Liver (tissue), 9 donors: ENCODE measurements around the gene SBK1. TPM values are rescaled to one million over a fixed set of nuclear protein-coding genes. Genes with fewer than 3 reads are reported as not detected.

Source experiments
- DNase-seq: peaks from one replicate; pipeline ENCODE4 v3.0.0-alpha.2; 2017; ENCODE audit warnings: low spot score
- H3K27ac ChIP-seq, 2 donors: one replicate each; pipeline ENCODE4 v1.7.0; 2013; ENCODE audit warnings: inconsistent platforms in 2 of 2, low read length in 2 of 2, control low read depth in 1 of 2, low read depth in 1 of 2, mild to moderate bottlenecking in 1 of 2
- H3K27me3 ChIP-seq, 4 donors: one replicate each; pipeline versions ENCODE4 v1.6.1 to v1.7.0; 2013; ENCODE audit warnings: low read length in 3 of 4, inconsistent platforms in 1 of 4, mild to moderate bottlenecking in 1 of 4, moderate library complexity in 1 of 4; ENCODE audit not compliant: control insufficient read depth in 4 of 4, insufficient read depth in 4 of 4
- H3K36me3 ChIP-seq, 4 donors: one replicate each; pipeline versions ENCODE4 v1.6.1 to v1.7.0; 2013; ENCODE audit warnings: low read length in 3 of 4, mild to moderate bottlenecking in 3 of 4, low read depth in 1 of 4, moderate library complexity in 1 of 4; ENCODE audit not compliant: control insufficient read depth in 4 of 4, insufficient read depth in 3 of 4
- H3K4me1 ChIP-seq, 4 donors: one replicate each; pipeline versions ENCODE4 v1.6.1 to v1.7.0; 2013; ENCODE audit warnings: low read length in 3 of 4, mild to moderate bottlenecking in 3 of 4, moderate library complexity in 1 of 4; ENCODE audit not compliant: control insufficient read depth in 4 of 4, insufficient read depth in 4 of 4
- H3K4me3 ChIP-seq, 3 donors: one replicate each; pipeline versions ENCODE4 v1.6.1 to v1.7.0; 2013; ENCODE audit warnings: low read length in 3 of 3, control low read depth in 1 of 3, low read depth in 1 of 3, mild to moderate bottlenecking in 1 of 3
- H3K9ac ChIP-seq, 2 donors: one replicate each; pipeline ENCODE4 v1.7.0; 2013; ENCODE audit warnings: low read length in 2 of 2, mild to moderate bottlenecking in 2 of 2, moderate library complexity in 2 of 2, control low read depth in 1 of 2, low read depth in 1 of 2
- H3K9me3 ChIP-seq, 4 donors: one replicate each; pipeline versions ENCODE4 v1.6.1 to v1.7.0; 2013; ENCODE audit warnings: low read length in 3 of 4; ENCODE audit not compliant: control insufficient read depth in 4 of 4
- ATF3 ChIP-seq: IDR thresholded peaks from 2 replicates; pipeline ENCODE4 v1.6.1; 2016; ENCODE audit warnings: antibody characterized with exemption
- CTCF ChIP-seq: fragments of 150-350 bp; IDR thresholded peaks from 2 replicates; pipeline ENCODE4 v1.5.1; 2017; ENCODE audit warnings: improper control_type of control experiment, low read depth, low read length; ENCODE audit not compliant: missing input control
- FOXA1 ChIP-seq: IDR thresholded peaks from 2 replicates; pipeline ENCODE4 v1.6.1; 2016; ENCODE audit warnings: antibody characterized with exemption
- FOXA2 ChIP-seq: IDR thresholded peaks from 2 replicates; pipeline ENCODE4 v1.6.1; 2016; ENCODE audit warnings: antibody characterized with exemption
- GABPA ChIP-seq, 2 donors: IDR thresholded peaks in 1 of 2; conservative IDR thresholded peaks in 1 of 2; 2 replicates each; pipeline ENCODE4 v1.6.1; 2016; ENCODE audit warnings: antibody characterized with exemption in 2 of 2, mild to moderate bottlenecking in 1 of 2, moderate library complexity in 1 of 2
- HNF4G ChIP-seq: IDR thresholded peaks from 2 replicates; pipeline ENCODE4 v1.6.1; 2016; ENCODE audit warnings: antibody characterized with exemption
- MAX ChIP-seq: IDR thresholded peaks from 2 replicates; pipeline ENCODE4 v1.6.1; 2016; ENCODE audit warnings: antibody characterized with exemption
- NR2F2 ChIP-seq: IDR thresholded peaks from 2 replicates; pipeline ENCODE4 v1.6.1; 2016; ENCODE audit warnings: antibody characterized with exemption
- RAD21 ChIP-seq, 2 donors: IDR thresholded peaks; 2 replicates each; pipeline ENCODE4 v1.6.1; 2016; ENCODE audit warnings: antibody characterized with exemption in 2 of 2, mild to moderate bottlenecking in 2 of 2
- REST ChIP-seq: IDR thresholded peaks from 2 replicates; pipeline ENCODE4 v1.6.1; 2016; ENCODE audit warnings: antibody characterized with exemption, mild to moderate bottlenecking
- RXRA ChIP-seq, 2 donors: IDR thresholded peaks; 2 replicates each; pipeline ENCODE4 v1.6.1; 2017 to 2018; ENCODE audit warnings: antibody characterized with exemption in 2 of 2, mild to moderate bottlenecking in 1 of 2
- TAF1 ChIP-seq: conservative IDR thresholded peaks from 2 replicates; pipeline ENCODE4 v1.6.1; 2016; ENCODE audit warnings: antibody characterized with exemption, mild to moderate bottlenecking
- WGBS: extraction: QIAGEN DNeasy Blood & Tissue Kit; methylation state at CpG from one replicate; pipeline ENCODE4 v1.1.7; 2013; 5-methylcytosine and 5-hydroxymethylcytosine counted together
- polyA plus RNA-seq, 2 donors: library from polyadenylated mRNA; stranded (reverse) in 1 of 2; unstranded in 1 of 2; fragments of 200-250 nt in 1 of 2; fragments of >200 nt in 1 of 2; fragmentation: Nextera tagmentation in 1 of 2; extraction: Ambion mirVana in 1 of 2; gene quantifications; one replicate each; pipeline versions ENCODE4 v1.2.1 to v1.2.3, GENCODE V29; 2013 to 2015
- total RNA-seq, 2 donors: library from RNA; depleted of rRNA; stranded (reverse); fragments of >200 nt; gene quantifications; one replicate each; pipeline ENCODE4 v1.2.3, GENCODE V29; 2014
- TF ChIP-seq, protein P1 (sequence below): IDR thresholded peaks from 2 replicates; pipeline ENCODE4 v1.6.1; 2016; ENCODE audit warnings: antibody characterized with exemption
- donor health status: healthy.
- donor health status: healthy.
- donor health status: healthy.
- donor health status: healthy.
- donor health status: healthy.

SBK1 gene
- total and polyA plus RNA-seq, 4 donors: 0.05 to 0.08 (median 0.07) TPM; not detected in 1

DNA sequence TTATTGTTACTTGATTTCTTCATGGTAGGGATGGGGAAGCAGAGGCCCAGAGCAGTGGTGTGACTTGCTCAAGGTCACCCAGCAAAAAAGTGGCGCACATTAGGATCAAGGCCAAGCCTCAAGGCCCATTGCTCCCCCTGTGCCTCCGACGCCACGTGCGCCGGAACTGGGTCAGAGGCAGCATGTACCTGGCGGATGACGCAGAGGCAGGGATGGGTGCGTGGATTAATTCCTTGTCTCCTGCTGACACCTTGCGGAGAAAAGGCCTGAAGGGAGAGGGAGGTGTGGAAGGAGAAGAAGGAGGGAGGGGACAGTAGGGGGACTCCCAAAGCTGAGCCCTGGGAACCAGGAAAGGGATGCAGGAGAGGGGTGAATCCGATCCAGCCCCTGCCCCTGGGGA, 18.5 kb downstream of the SBK1 start (continued):
- TF ChIP-seq CTCF (no peak), MAX (no peak), TAF1 (no peak), FOXA2 (no peak)

- Histone ChIP-seq H3K27ac (no peak overlapping the region), H3K27me3 (no peaks in the 10 kb centered on the region), H3K36me3 (no peaks in the 10 kb centered on the region), H3K9ac (no peak overlapping the region), H3K9me3 (no peaks in the 10 kb centered on the region), H3K4me3 (no peak overlapping the region), H3K4me1 (peaks cover 0 to 4% (median 1%) of the 10 kb centered on the region in 4 donors)
- TF ChIP-seq REST (no peak), MAX (no peak), RAD21 (IDR thresholded peaks at IDR 0.05) (no peak)
- WGBS: 96% methylated on average over 4 of the region's 4 CpGs
- DNase-seq: no peak
These were observed 19.1 kb downstream of the SBK1 start for GRCh38 chr16:28311413-28311812.

DNA sequence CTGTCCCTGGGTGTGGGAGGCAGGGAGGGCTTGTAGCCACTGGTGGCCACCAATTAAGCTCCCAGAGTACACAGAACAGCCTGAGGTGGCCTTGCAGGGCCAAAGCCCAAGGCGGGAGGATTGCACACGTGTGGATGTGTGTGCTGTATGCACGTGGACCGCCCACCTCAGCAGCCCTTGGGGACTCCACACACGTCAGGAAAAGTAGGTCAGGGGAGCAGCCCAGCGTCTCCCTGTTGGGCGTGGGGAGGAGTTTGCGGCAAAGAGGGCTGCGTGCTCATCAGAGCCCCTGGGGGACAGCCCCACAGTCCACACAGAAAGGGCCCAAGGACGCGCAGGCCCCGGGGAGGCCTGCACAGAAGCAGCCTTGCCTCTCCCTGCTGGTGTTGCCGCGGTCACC, 19.6 kb downstream of the SBK1 start:
- no peak overlapping the region for H3K9ac ChIP-seq
- WGBS: 91% methylated on average over 14 of the region's 14 CpGs
- no peak overlapping the region for H3K4me3 ChIP-seq
- DNase-seq: no peak
- no peak for TF ChIP-seq CTCF
- no peak for TF ChIP-seq RXRA (IDR thresholded peaks at IDR 0.05)
- TF ChIP-seq NR2F2: no peak
- TF ChIP-seq, protein P1, sequence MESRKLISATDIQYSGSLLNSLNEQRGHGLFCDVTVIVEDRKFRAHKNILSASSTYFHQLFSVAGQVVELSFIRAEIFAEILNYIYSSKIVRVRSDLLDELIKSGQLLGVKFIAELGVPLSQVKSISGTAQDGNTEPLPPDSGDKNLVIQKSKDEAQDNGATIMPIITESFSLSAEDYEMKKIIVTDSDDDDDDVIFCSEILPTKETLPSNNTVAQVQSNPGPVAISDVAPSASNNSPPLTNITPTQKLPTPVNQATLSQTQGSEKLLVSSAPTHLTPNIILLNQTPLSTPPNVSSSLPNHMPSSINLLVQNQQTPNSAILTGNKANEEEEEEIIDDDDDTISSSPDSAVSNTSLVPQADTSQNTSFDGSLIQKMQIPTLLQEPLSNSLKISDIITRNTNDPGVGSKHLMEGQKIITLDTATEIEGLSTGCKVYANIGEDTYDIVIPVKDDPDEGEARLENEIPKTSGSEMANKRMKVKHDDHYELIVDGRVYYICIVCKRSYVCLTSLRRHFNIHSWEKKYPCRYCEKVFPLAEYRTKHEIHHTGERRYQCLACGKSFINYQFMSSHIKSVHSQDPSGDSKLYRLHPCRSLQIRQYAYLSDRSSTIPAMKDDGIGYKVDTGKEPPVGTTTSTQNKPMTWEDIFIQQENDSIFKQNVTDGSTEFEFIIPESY: no peak
- TF ChIP-seq REST: no peak
- no peak for TF ChIP-seq RAD21 (IDR thresholded peaks at IDR 0.05)
- no peak for TF ChIP-seq FOXA1
- TF ChIP-seq FOXA2: no peak
- no peak for TF ChIP-seq TAF1
- no peak for TF ChIP-seq GABPA (IDR thresholded peaks at IDR 0.05 in 1 of 2, conservative IDR thresholded peaks at IDR 0.05 in 1 of 2)
- TF ChIP-seq ATF3: no peak
- no peak for TF ChIP-seq HNF4G
- no peaks in the 10 kb centered on the region for H3K27me3 ChIP-seq
- H3K9me3 ChIP-seq: no peaks in the 10 kb centered on the region
- H3K27ac ChIP-seq: no peak overlapping the region
- H3K36me3 ChIP-seq: no peaks in the 10 kb centered on the region
- H3K4me1 ChIP-seq: peaks cover 0 to 5% (median 1%) of the 10 kb centered on the region in 4 donors
